HEK293 (cell line): ENCODE results near the gene SPACA4.
A peak's percentile ranks its signal among the peaks of the same experiment; 100 is the strongest.

Experiments used
- AEBP2 ChIP-seq: fragments of 450-650 bp; formaldehyde crosslinking; IDR thresholded peaks from 2 replicates; pipeline ENCODE4 v1.5.1; 2016; ENCODE audit warnings: missing biosample characterization, missing genetic modification characterization, borderline replicate concordance
- BCL11A ChIP-seq: fragments of 450-650 bp; formaldehyde crosslinking; IDR thresholded peaks from 2 replicates; pipeline ENCODE4 v1.5.1; 2016; ENCODE audit warnings: low read depth, missing biosample characterization, missing genetic modification characterization
- BCL11B ChIP-seq: fragments of 450-650 bp; formaldehyde crosslinking; IDR thresholded peaks from 2 replicates; pipeline ENCODE4 v1.5.1; 2016; ENCODE audit warnings: low read depth, missing biosample characterization, missing genetic modification characterization
- EGR2 ChIP-seq: fragments of 450-650 bp; formaldehyde crosslinking; IDR thresholded peaks from 2 replicates; pipeline ENCODE4 v1.5.1; 2016; ENCODE audit warnings: low read depth, missing biosample characterization, missing genetic modification characterization
- KLF17 ChIP-seq: fragments of 450-650 bp; formaldehyde crosslinking; IDR thresholded peaks from 2 replicates; pipeline ENCODE4 v1.5.1; 2016; ENCODE audit warnings: missing biosample characterization, missing genetic modification characterization
- KLF7 ChIP-seq: fragments of 450-650 bp; formaldehyde crosslinking; IDR thresholded peaks from 2 replicates; pipeline ENCODE4 v1.5.1; 2016; ENCODE audit warnings: missing biosample characterization, missing genetic modification characterization, borderline replicate concordance
- PRDM6 ChIP-seq: fragments of 450-650 bp; formaldehyde crosslinking; IDR thresholded peaks from 2 replicates; pipeline ENCODE4 v1.5.1; 2017; ENCODE audit warnings: missing biosample characterization, missing genetic modification characterization
- ZBTB20 ChIP-seq: fragments of 450-650 bp; formaldehyde crosslinking; IDR thresholded peaks from 2 replicates; pipeline ENCODE4 v1.5.1; 2016; ENCODE audit warnings: missing biosample characterization, missing genetic modification characterization
- ZBTB21 ChIP-seq: fragments of 450-650 bp; formaldehyde crosslinking; IDR thresholded peaks from 2 replicates; pipeline ENCODE4 v1.5.1; 2017; ENCODE audit warnings: missing biosample characterization, missing genetic modification characterization
- ZBTB48 ChIP-seq: fragments of 450-650 bp; formaldehyde crosslinking; IDR thresholded peaks from 2 replicates; pipeline ENCODE4 v1.5.1; 2016; ENCODE audit warnings: missing biosample characterization, missing genetic modification characterization
- ZEB2 ChIP-seq: fragments of 450-650 bp; formaldehyde crosslinking; IDR thresholded peaks from 2 replicates; pipeline ENCODE4 v1.5.1; 2016; ENCODE audit warnings: missing biosample characterization, missing genetic modification characterization
- ZIC2 ChIP-seq: fragments of 450-650 bp; formaldehyde crosslinking; IDR thresholded peaks from 2 replicates; pipeline ENCODE4 v1.5.1; 2016; ENCODE audit warnings: missing biosample characterization, missing genetic modification characterization
- ZNF148 ChIP-seq: fragments of 450-650 bp; formaldehyde crosslinking; IDR thresholded peaks from 2 replicates; pipeline ENCODE4 v1.5.0; 2017; ENCODE audit warnings: missing biosample characterization, missing genetic modification characterization, borderline replicate concordance
- ZNF155 ChIP-seq: fragments of 450-650 bp; formaldehyde crosslinking; IDR thresholded peaks from 2 replicates; pipeline ENCODE4 v1.5.1; 2016; ENCODE audit warnings: missing biosample characterization, missing genetic modification characterization
- ZNF157 ChIP-seq: fragments of 450-650 bp; formaldehyde crosslinking; IDR thresholded peaks from 2 replicates; pipeline ENCODE4 v1.5.1; 2016; ENCODE audit warnings: missing biosample characterization, missing genetic modification characterization
- ZNF211 ChIP-seq: fragments of 450-650 bp; formaldehyde crosslinking; IDR thresholded peaks from 2 replicates; pipeline ENCODE4 v1.5.1; 2016; ENCODE audit warnings: low read depth, missing biosample characterization, missing genetic modification characterization
- ZNF362 ChIP-seq: fragments of 450-650 bp; formaldehyde crosslinking; IDR thresholded peaks from 2 replicates; pipeline ENCODE4 v1.5.1; 2016; ENCODE audit warnings: missing biosample characterization, missing genetic modification characterization
- ZNF37A ChIP-seq: fragments of 450-650 bp; IDR thresholded peaks from 2 replicates; pipeline ENCODE4 v1.5.1; 2018; ENCODE audit warnings: missing biosample characterization, missing genetic modification characterization
- ZNF398 ChIP-seq: fragments of 450-650 bp; formaldehyde crosslinking; IDR thresholded peaks from 2 replicates; pipeline ENCODE4 v1.5.1; 2017; ENCODE audit warnings: missing biosample characterization, missing genetic modification characterization
- ZNF433 ChIP-seq: fragments of 450-650 bp; formaldehyde crosslinking; IDR thresholded peaks from 2 replicates; pipeline ENCODE4 v1.5.1; 2016; ENCODE audit warnings: missing biosample characterization, missing genetic modification characterization, low read depth
- ZNF501 ChIP-seq: fragments of 450-650 bp; formaldehyde crosslinking; IDR thresholded peaks from 2 replicates; pipeline ENCODE4 v1.5.1; 2016; ENCODE audit warnings: missing biosample characterization, missing genetic modification characterization
- ZNF600 ChIP-seq: fragments of 450-650 bp; formaldehyde crosslinking; IDR thresholded peaks from 2 replicates; pipeline ENCODE4 v1.5.1; 2016; ENCODE audit warnings: missing biosample characterization, missing genetic modification characterization
- ZNF624 ChIP-seq: fragments of 450-650 bp; formaldehyde crosslinking; IDR thresholded peaks from 2 replicates; pipeline ENCODE4 v1.5.1; 2017; ENCODE audit warnings: missing biosample characterization, missing genetic modification characterization
- ZNF660 ChIP-seq: fragments of 450-650 bp; IDR thresholded peaks from 2 replicates; pipeline ENCODE4 v1.5.1; 2018; ENCODE audit warnings: missing biosample characterization, mild to moderate bottlenecking, missing genetic modification characterization
- ZNF692 ChIP-seq: fragments of 450-650 bp; formaldehyde crosslinking; IDR thresholded peaks from 2 replicates; pipeline ENCODE4 v1.5.1; 2016; ENCODE audit warnings: missing biosample characterization, missing genetic modification characterization
- ZNF701 ChIP-seq: fragments of 450-650 bp; formaldehyde crosslinking; IDR thresholded peaks from 2 replicates; pipeline ENCODE4 v1.5.1; 2016; ENCODE audit warnings: missing biosample characterization, missing genetic modification characterization

The SPACA4 gene

GRCh38 chr19:48636859-48637448 is 30.4 kb downstream of the SPACA4 start, which contains the start of gene DBP (continued):
- no peak for TF ChIP-seq AEBP2 (tag by site-specific recombination)
- no peak for TF ChIP-seq ZNF692
- TF ChIP-seq ZNF37A (tag by site-specific recombination): no peak
- no peak for TF ChIP-seq ZBTB20
- 0 out of 2 replicates have a peak, but pooled peaks have one; percentile 14 for TF ChIP-seq KLF17 (tag by site-specific recombination)
- TF ChIP-seq ZNF501 (tag by site-specific recombination): peak; percentile 26; the same call in 1 of the 2 replicates
- no peak for TF ChIP-seq ZBTB48 (tag by site-specific recombination)
- no peak for TF ChIP-seq ZNF155 (tag by site-specific recombination)
- no peak for TF ChIP-seq ZNF157 (tag by site-specific recombination)
- no peak for TF ChIP-seq ZNF624 (tag by site-specific recombination)
- no peak for TF ChIP-seq BCL11B (tag by site-specific recombination)
- TF ChIP-seq ZNF433: no peak
- no peak for TF ChIP-seq ZIC2 (tag by site-specific recombination)
- TF ChIP-seq ZBTB21 (tag by site-specific recombination): no peak
- peak; percentile 63; the same call in 1 of the 2 replicates for TF ChIP-seq EGR2 (tag by site-specific recombination)
- peak; percentile 98 for TF ChIP-seq ZNF362 (tag by site-specific recombination)
- no peak for TF ChIP-seq BCL11A
- no peak for TF ChIP-seq ZNF701 (tag by site-specific recombination)
- TF ChIP-seq ZNF211 (tag by site-specific recombination): no peak
- TF ChIP-seq KLF7 (tag by site-specific recombination): 0 out of 2 replicates have a peak, but pooled peaks have one; percentile 16
- TF ChIP-seq ZNF148 (tag by site-specific recombination): no peak
- TF ChIP-seq PRDM6 (tag by site-specific recombination): no peak
- TF ChIP-seq ZEB2 (tag by site-specific recombination): peak; percentile 59; the same call in 1 of the 2 replicates
- TF ChIP-seq ZNF398: no peak
- 0 out of 2 replicates have a peak, but pooled peaks have one; percentile 30 for TF ChIP-seq ZNF660 (tag by site-specific recombination)
- TF ChIP-seq ZNF600: peak; percentile 97
